SK-N-SH (cell line): ENCODE data around the gene FGF22. TPM values are rescaled to one million over a fixed set of nuclear protein-coding genes. Genes with fewer than 3 reads are reported as not detected.
A peak's percentile ranks its signal among the peaks of the same experiment; 100 is the strongest.
"Not testable (repeated sequence)": the region's sequence is repeated elsewhere in the genome, so short reads cannot be mapped to it uniquely, and the experiment has no call there.

Source experiments
- CTCF ChIA-PET: fragments of 300-600, 350-600 bp; formaldehyde crosslinking; extraction: SDS; loops from one replicate; lab custom pipeline; 2021; lab: Yijun Ruan, JAX
- POLR2A ChIA-PET: fragments of 350-600 bp; sonication (Branson Sonifier 250); formaldehyde crosslinking; extraction: SDS; loops from one replicate; lab custom pipeline; 2020; ENCODE audit warnings: antibody characterized with exemption, inconsistent platforms; lab: Yijun Ruan, JAX
- DNase-seq: peaks from one replicate; pipeline ENCODE4 v3.0.0; 2012
- H2AFZ ChIP-seq: fragments of 200-600 bp; sonication (generic); 2 replicates; pipeline ENCODE4 v1.8.1; 2016; ENCODE audit warnings: antibody characterized with exemption, mild to moderate bottlenecking, low read depth
- H3F3A ChIP-seq: fragments of 200-600 bp; sonication (generic); replicated peaks from 2 replicates; pipeline ENCODE3; 2016; ENCODE audit warnings: antibody characterized with exemption, mild to moderate bottlenecking; ENCODE audit not compliant: insufficient read depth
- H3K27ac ChIP-seq, 2 experiments: fragments of 200-500 bp in 1 of 2; fragments of 200-600 bp in 1 of 2; sonication (Bioruptor generic) in 1 of 2; sonication (generic), shearing (Covaris generic) in 1 of 2; 2 replicates each; pipeline versions ENCODE4 v1.5.1 to v1.6.1; 2014 to 2016; ENCODE audit warnings: low read depth in 2 of 2, inconsistent platforms in 1 of 2, low read length in 1 of 2, mild to moderate bottlenecking in 1 of 2, mixed read lengths in 1 of 2
- H3K27me3 ChIP-seq: fragments of 200-600 bp; sonication (generic), shearing (Covaris generic); 2 replicates; pipeline ENCODE4 v1.6.1; 2016; ENCODE audit warnings: mixed run types; ENCODE audit not compliant: insufficient read depth
- H3K36me3 ChIP-seq, 2 experiments: fragments of 200-500 bp in 1 of 2; fragments of 200-600 bp in 1 of 2; sonication (Bioruptor generic) in 1 of 2; sonication (generic) in 1 of 2; replicated peaks in 1 of 2; 2 replicates each; pipeline versions ENCODE3 to v1.5.1; 2014 to 2016; ENCODE audit warnings: low read length in 1 of 2, mild to moderate bottlenecking in 1 of 2; ENCODE audit not compliant: insufficient read depth in 2 of 2, control insufficient read depth in 1 of 2
- H3K4me1 ChIP-seq, 2 experiments: fragments of 200-500 bp in 1 of 2; fragments of 200-600 bp in 1 of 2; sonication (Bioruptor generic) in 1 of 2; sonication (generic), shearing (Covaris generic) in 1 of 2; 2 replicates each; pipeline versions ENCODE4 v1.5.1 to v1.6.1; 2014 to 2016; ENCODE audit warnings: low read depth in 1 of 2, low read length in 1 of 2, mixed run types in 1 of 2; ENCODE audit not compliant: insufficient read depth in 2 of 2, control insufficient read depth in 1 of 2
- H3K4me2 ChIP-seq: fragments of 200-600 bp; sonication (generic), shearing (Covaris generic); 2 replicates; pipeline ENCODE4 v1.6.1; 2017; ENCODE audit warnings: mixed run types
- H3K4me3 ChIP-seq, 2 experiments: fragments of 200-500 bp in 1 of 2; fragments of 200-600 bp in 1 of 2; sonication (Bioruptor generic) in 1 of 2; sonication (generic), shearing (Covaris generic) in 1 of 2; 2 replicates each; pipeline versions ENCODE4 v1.5.1 to v1.8.1; 2014 to 2016; ENCODE audit warnings: low read depth in 2 of 2, inconsistent platforms in 1 of 2, low read length in 1 of 2, mild to moderate bottlenecking in 1 of 2, mixed read lengths in 1 of 2, moderate library complexity in 1 of 2
- H3K79me2 ChIP-seq: fragments of 200-600 bp; sonication (generic); 2 replicates; pipeline ENCODE4 v1.8.1; 2017; ENCODE audit warnings: mild to moderate bottlenecking; ENCODE audit not compliant: insufficient read depth
- H3K9ac ChIP-seq: fragments of 200-600 bp; sonication (generic); 2 replicates; pipeline ENCODE4 v1.6.1; 2017; ENCODE audit warnings: mixed run types
- H3K9me2 ChIP-seq: fragments of 200-600 bp; sonication (generic); 2 replicates; pipeline ENCODE4 v1.6.1; 2017; ENCODE audit warnings: mixed run types
- H3K9me3 ChIP-seq: fragments of 200-600 bp; sonication (generic); 2 replicates; pipeline ENCODE4 v1.6.1; 2017; ENCODE audit warnings: mixed run types, mild to moderate bottlenecking, moderate library complexity
- H4K20me1 ChIP-seq: fragments of 200-600 bp; sonication (generic); 2 replicates; pipeline ENCODE4 v1.6.1; 2017; ENCODE audit warnings: mild to moderate bottlenecking, mixed run types; ENCODE audit not compliant: insufficient read depth
- FOXJ3 ChIP-seq: sonication (generic); formaldehyde crosslinking; IDR thresholded peaks from 2 replicates; pipeline ENCODE4 v1.5.1; 2020; ENCODE audit warnings: mild to moderate bottlenecking, missing genetic modification reagents
- FOXM1 ChIP-seq: IDR thresholded peaks from 2 replicates; pipeline ENCODE4 v1.4.0; 2012; ENCODE audit warnings: low read depth, mild to moderate bottlenecking
- GATA2 ChIP-seq: sonication (generic); formaldehyde crosslinking; IDR thresholded peaks from 2 replicates; pipeline ENCODE4 v1.5.0; 2020; ENCODE audit warnings: mild to moderate bottlenecking, missing genetic modification reagents
- JUND ChIP-seq: IDR thresholded peaks from 2 replicates; pipeline ENCODE4 v1.4.0; 2012
- SMC3 ChIP-seq: IDR thresholded peaks from 2 replicates; pipeline ENCODE4 v1.6.1; 2012; ENCODE audit warnings: low read depth, low read length, improper control_type of control experiment
- USF1 ChIP-seq: IDR thresholded peaks from 2 replicates; pipeline ENCODE4 v1.4.0; 2012; ENCODE audit warnings: low read depth, borderline replicate concordance
- WGBS: methylation state at CpG from one replicate; pipeline ENCODE4 v1.1.6; 2017; ENCODE audit warnings: low lambda C conversion rate; 5-methylcytosine and 5-hydroxymethylcytosine counted together
- polyA plus RNA-seq, 3 experiments: library from polyadenylated mRNA; depleted of rRNA; stranded (reverse); fragments of >200 nt; gene quantifications; 2 replicates each; pipeline ENCODE4 v1.2.3, GENCODE V29; 2012
- TF ChIP-seq, protein P1 (sequence below): fragments of 150-350 bp; IDR thresholded peaks from 2 replicates; pipeline ENCODE4 v1.6.1; 2017; ENCODE audit warnings: antibody characterized with exemption, low read length, low read depth, borderline replicate concordance

FGF22 gene
- polyA plus RNA-seq, 1 of the 3 experiments (the other 2 are of a cell fraction): 0.62 TPM

GRCh38 chr19:604355-604754 is 35.3 kb upstream of the FGF22 start:
- ChIA-PET CTCF (interaction anchor here (0.8 to 1.6 kb wide), 3 partner anchors 12 to 71 kb away, joined by 3 to 6 read pairs (median 3); no protein-coding TSS in a partner anchor), POLR2A (no interaction called here)
- Histone ChIP-seq H3K4me2 (no peak overlapping the region), H3K4me1 (peaks cover 0 to 14% of the 10 kb centered on the region in 2 experiments; a peak in 1 of 4 replicates), H3K9me3 (no peaks in the 10 kb centered on the region), H3K9me2 (no peaks in the 10 kb centered on the region), H3K36me3 (no peaks in the 10 kb centered on the region), H2AFZ (no peak overlapping the region), H4K20me1 (no peaks in the 10 kb centered on the region), H3K27ac (no peak overlapping the region), H3F3A (peaks cover 8% of the 10 kb centered on the region), H3K9ac (no peak overlapping the region), H3K4me3 (no peak overlapping the region), H3K79me2 (no peaks in the 10 kb centered on the region), H3K27me3 (no peaks in the 10 kb centered on the region)
- no peak for TF ChIP-seq JUND
- TF ChIP-seq GATA2 (CRISPR knock-in tag): no peak
- TF ChIP-seq FOXM1: no peak
- TF ChIP-seq FOXJ3 (CRISPR knock-in tag): no peak
- TF ChIP-seq, protein P1, sequence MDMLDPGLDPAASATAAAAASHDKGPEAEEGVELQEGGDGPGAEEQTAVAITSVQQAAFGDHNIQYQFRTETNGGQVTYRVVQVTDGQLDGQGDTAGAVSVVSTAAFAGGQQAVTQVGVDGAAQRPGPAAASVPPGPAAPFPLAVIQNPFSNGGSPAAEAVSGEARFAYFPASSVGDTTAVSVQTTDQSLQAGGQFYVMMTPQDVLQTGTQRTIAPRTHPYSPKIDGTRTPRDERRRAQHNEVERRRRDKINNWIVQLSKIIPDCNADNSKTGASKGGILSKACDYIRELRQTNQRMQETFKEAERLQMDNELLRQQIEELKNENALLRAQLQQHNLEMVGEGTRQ: no peak
- TF ChIP-seq SMC3: no peak
- TF ChIP-seq USF1: no peak
- DNase-seq: peak; percentile 89
- WGBS: 80% methylated on average over 11 of the region's 11 CpGs

DNA sequence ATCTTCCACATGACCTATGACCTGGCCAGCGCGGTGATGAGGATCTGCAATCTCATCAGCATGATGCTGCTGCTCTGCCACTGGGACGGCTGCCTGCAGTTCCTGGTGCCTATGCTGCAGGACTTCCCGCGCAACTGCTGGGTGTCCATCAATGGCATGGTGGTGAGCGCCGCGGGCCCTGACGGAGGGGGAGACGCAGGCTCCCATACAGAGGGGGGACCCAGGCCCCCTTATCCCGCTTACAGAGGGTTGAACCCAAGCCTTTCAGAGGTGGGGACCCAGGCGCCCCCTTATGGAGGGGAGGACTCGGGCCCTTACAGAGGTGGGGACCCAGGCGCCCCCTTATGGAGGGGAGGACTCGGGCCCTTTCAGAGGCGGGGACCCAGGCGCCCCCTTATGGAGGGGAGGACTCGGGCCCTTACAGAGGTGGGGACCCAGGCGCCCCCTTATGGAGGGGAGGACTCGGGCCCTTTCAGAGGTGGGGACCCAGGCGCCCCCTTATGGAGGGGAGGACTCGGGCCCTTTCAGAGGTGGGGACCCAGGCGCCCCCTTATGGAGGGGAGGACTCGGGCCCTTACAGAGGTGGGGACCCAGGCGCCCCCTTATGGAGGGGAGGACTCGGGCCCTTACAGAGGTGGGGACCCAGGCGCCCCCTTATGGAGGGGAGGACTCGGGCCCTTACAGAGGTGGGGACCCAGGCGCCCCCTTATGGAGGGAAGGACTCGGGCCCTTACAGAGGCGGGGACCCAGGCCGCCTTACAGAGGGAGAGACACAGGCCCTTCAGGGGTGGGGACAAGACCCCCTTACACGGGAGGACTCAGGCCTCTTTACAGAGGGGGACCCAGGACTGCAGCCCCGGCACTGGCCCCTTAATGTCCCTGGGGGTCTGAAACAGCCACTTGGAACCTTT is 34.4 kb upstream of the FGF22 start:
- H3K4me2 ChIP-seq: not testable (repeated sequence)
- no CpG with 5 or more reads among the region's 34 CpGs for WGBS
- POLR2A ChIA-PET: interaction anchor here (0.7 kb wide), 1 partner anchor 83 kb away, joined by 3 read pairs; no protein-coding TSS in a partner anchor

More for the DNA sequence above, 34.4 kb upstream of the FGF22 start:
- CTCF ChIA-PET: interaction anchor here (0.7 to 1.8 kb wide), 12 partner anchors 13 to 72 kb away, joined by 3 to 10 read pairs (median 4); partner anchors contain the start of genes FSTL3 and RNF126
- H3K27me3 ChIP-seq, H4K20me1 ChIP-seq, H3K9me2 ChIP-seq, H3K79me2 ChIP-seq, H3K9me3 ChIP-seq, H3K9ac ChIP-seq, H2AFZ ChIP-seq, H3K36me3 ChIP-seq: not testable (repeated sequence)
- H3K27ac ChIP-seq: peak overlapping the region in 1 of 2 experiments; percentile 72; a peak in 2 of 4 replicates
- peak; percentile 74 for DNase-seq
- peak overlapping the region in 1 of 2 experiments; percentile 31; a peak in 2 of 4 replicates for H3K4me3 ChIP-seq
- H3F3A ChIP-seq: peaks cover 14% of the 10 kb centered on the region
- peaks cover 0 to 22% of the 10 kb centered on the region in 2 experiments; a peak in 1 of 4 replicates for H3K4me1 ChIP-seq
